Measurements from ENCODE around the gene ALX3. TPM values are rescaled to one million over a fixed set of nuclear protein-coding genes. Genes with fewer than 3 reads are reported as not detected.
"Not testable (repeated sequence)": the region's sequence is repeated elsewhere in the genome, so short reads cannot be mapped to it uniquely, and the experiment has no call there.

The ALX3 gene
- total RNA-seq, 1 donor from 2014 or later, result not detected

- Mint-ChIP-seq H3K27ac (no peak overlapping the region), H3K36me3 (ENCODE audit: low read depth) (peaks cover 46% of the 10 kb centered on the region), H3K4me1 (ENCODE audit: low read depth) (peaks cover 26% of the 10 kb centered on the region), H3K9me3 (no peaks in the 10 kb centered on the region), H3K4me3 (no peak overlapping the region), H3K27me3 (ENCODE audit: insufficient read depth) (no peaks in the 10 kb centered on the region)
- intact Hi-C loops (cut with micrococcal nuclease), result no loop called here
- no peak for DNase-seq (ENCODE audit: low spot score)
Measured at GRCh38 chr1:110040548-110040947, 29.9 kb downstream of the ALX3 start.

GRCh38 chr1:110039641-110040040, 30.8 kb downstream of the ALX3 start:
- Mint-ChIP-seq H3K9me3 (no peaks in the 10 kb centered on the region), H3K36me3 (ENCODE audit: low read depth) (peaks cover 44% of the 10 kb centered on the region), H3K27ac (no peak overlapping the region), H3K4me3 (no peak overlapping the region), H3K27me3 (ENCODE audit: insufficient read depth) (no peaks in the 10 kb centered on the region), H3K4me1 (ENCODE audit: low read depth) (peaks cover 30% of the 10 kb centered on the region)
- intact Hi-C loops (cut with micrococcal nuclease), result loop anchor here (10.0 kb wide), 1 partner anchor 365 kb away; the partner anchor contains the start of gene LAMTOR5
- no peak for DNase-seq (ENCODE audit: low spot score)

GRCh38 chr1:110038271-110038670, 32.2 kb downstream of the ALX3 start:
- peaks cover 39% of the 10 kb centered on the region for H3K36me3 Mint-ChIP-seq (ENCODE audit: low read depth)
- no peak overlapping the region for H3K4me3 Mint-ChIP-seq
- H3K27me3 Mint-ChIP-seq (ENCODE audit: insufficient read depth), result no peaks in the 10 kb centered on the region
- H3K4me1 Mint-ChIP-seq (ENCODE audit: low read depth), result peaks cover 40% of the 10 kb centered on the region
- DNase-seq (ENCODE audit: low spot score), result no peak
- no peak overlapping the region for H3K27ac Mint-ChIP-seq
- H3K9me3 Mint-ChIP-seq, result no peaks in the 10 kb centered on the region
- intact Hi-C loops (cut with micrococcal nuclease), result loop anchor here (10.0 kb wide), 1 partner anchor 367 kb away; the partner anchor contains the start of gene LAMTOR5

GRCh38 chr1:110035236-110035752, 35.2 kb downstream of the ALX3 start:
- DNase-seq (ENCODE audit: low spot score), result no peak
- H3K27me3 Mint-ChIP-seq (ENCODE audit: insufficient read depth), result no peaks in the 10 kb centered on the region
- H3K36me3 Mint-ChIP-seq (ENCODE audit: low read depth), result peaks cover 17% of the 10 kb centered on the region
- peak overlapping the region; percentile 95 for H3K4me3 Mint-ChIP-seq
- H3K27ac Mint-ChIP-seq, result peak overlapping the region; percentile 53
- peaks cover 54% of the 10 kb centered on the region for H3K4me1 Mint-ChIP-seq (ENCODE audit: low read depth)
- intact Hi-C loops (cut with micrococcal nuclease), result loop anchor here (2.0 to 10.0 kb wide), 3 partner anchors 348 to 1414 kb away; partner anchors contain the start of genes ATP5PB, GSTM1, LAMTOR5 and WDR77
- no peaks in the 10 kb centered on the region for H3K9me3 Mint-ChIP-seq

- intact Hi-C loops (cut with micrococcal nuclease), result loop anchor here (1.0 to 10.0 kb wide), 12 partner anchors 23 to 1414 kb away; partner anchors contain the start of genes AHCYL1, ATP5PB, ATXN7L2 and GNAI3
- Mint-ChIP-seq H3K4me1 (ENCODE audit: low read depth) (peaks cover 54% of the 10 kb centered on the region), H3K4me3 (peak within 1 kb of the TSS; percentile 95), H3K27ac (peak within 1 kb of the TSS; percentile 85), H3K27me3 (ENCODE audit: insufficient read depth) (no peaks in the 10 kb centered on the region), H3K9me3 (no peaks in the 10 kb centered on the region), H3K36me3 (ENCODE audit: low read depth) (peaks cover 16% of the 10 kb centered on the region)
- peak; percentile 91 for DNase-seq (ENCODE audit: low spot score)
Measured at GRCh38 chr1:110034451-110035235, 35.8 kb downstream of the ALX3 start, which contains the start of gene STRIP1. STRIP1 (plus strand) TSS chr1:110034624; CDS start chr1:110034638, 14 bp downstream.

- peak overlapping the region; percentile 85 for H3K27ac Mint-ChIP-seq
- peaks cover 54% of the 10 kb centered on the region for H3K4me1 Mint-ChIP-seq (ENCODE audit: low read depth)
- intact Hi-C loops (cut with micrococcal nuclease), result loop anchor here (1.0 to 10.0 kb wide), 12 partner anchors 23 to 1415 kb away; partner anchors contain the start of genes AHCYL1, ATP5PB, ATXN7L2 and GNAI3
- no peaks in the 10 kb centered on the region for H3K27me3 Mint-ChIP-seq (ENCODE audit: insufficient read depth)
- peaks cover 13% of the 10 kb centered on the region for H3K36me3 Mint-ChIP-seq (ENCODE audit: low read depth)
- H3K9me3 Mint-ChIP-seq, result no peaks in the 10 kb centered on the region
- peak overlapping the region; percentile 93 for H3K4me3 Mint-ChIP-seq
- DNase-seq (ENCODE audit: low spot score), result no peak
Measured at GRCh38 chr1:110034040-110034450, 36.4 kb downstream of the ALX3 start.

- H3K4me1 Mint-ChIP-seq (ENCODE audit: low read depth), result peaks cover 54% of the 10 kb centered on the region
- peak overlapping the region; percentile 93 for H3K4me3 Mint-ChIP-seq
- H3K27me3 Mint-ChIP-seq (ENCODE audit: insufficient read depth), result no peaks in the 10 kb centered on the region
- H3K9me3 Mint-ChIP-seq, result no peaks in the 10 kb centered on the region
- no peak for DNase-seq (ENCODE audit: low spot score)
- intact Hi-C loops (cut with micrococcal nuclease), result loop anchor here (5.0 to 10.0 kb wide), 2 partner anchors 371 to 821 kb away; partner anchors contain the start of genes LAMTOR5 and SARS1
- peak overlapping the region; percentile 85 for H3K27ac Mint-ChIP-seq
- peaks cover 7% of the 10 kb centered on the region for H3K36me3 Mint-ChIP-seq (ENCODE audit: low read depth)
Measured at GRCh38 chr1:110033421-110033820, 37.1 kb downstream of the ALX3 start.

- H3K4me3 Mint-ChIP-seq, result peak overlapping the region; percentile 3
- H3K27me3 Mint-ChIP-seq (ENCODE audit: insufficient read depth), result no peaks in the 10 kb centered on the region
- H3K27ac Mint-ChIP-seq, result no peak overlapping the region
- DNase-seq (ENCODE audit: low spot score), result no peak
- no peaks in the 10 kb centered on the region for H3K9me3 Mint-ChIP-seq
- intact Hi-C loops (cut with micrococcal nuclease), result loop anchor here (5.0 to 10.0 kb wide), 2 partner anchors 372 to 820 kb away; partner anchors contain the start of genes LAMTOR5 and SARS1
- H3K36me3 Mint-ChIP-seq (ENCODE audit: low read depth), result peaks cover 2% of the 10 kb centered on the region
- H3K4me1 Mint-ChIP-seq (ENCODE audit: low read depth), result peaks cover 54% of the 10 kb centered on the region
Measured at GRCh38 chr1:110032327-110032726, 38.1 kb downstream of the ALX3 start.

GRCh38 chr1:110030687-110031086, 39.8 kb downstream of the ALX3 start:
- Mint-ChIP-seq H3K4me3 (peak overlapping the region; percentile 77), H3K4me1 (ENCODE audit: low read depth) (peaks cover 40% of the 10 kb centered on the region), H3K27ac (peak overlapping the region; percentile 88)
- not testable (repeated sequence) for H3K36me3 Mint-ChIP-seq (ENCODE audit: low read depth); H3K9me3 Mint-ChIP-seq; DNase-seq (ENCODE audit: low spot score); H3K27me3 Mint-ChIP-seq (ENCODE audit: insufficient read depth)
- intact Hi-C loops (cut with micrococcal nuclease), result loop anchor here (5.0 to 10.0 kb wide), 2 partner anchors 374 to 818 kb away; partner anchors contain the start of genes LAMTOR5 and SARS1

GRCh38 chr1:110024613-110025012, 45.9 kb downstream of the ALX3 start:
- Mint-ChIP-seq H3K36me3 (ENCODE audit: low read depth) (peaks cover 26% of the 10 kb centered on the region), H3K27me3 (ENCODE audit: insufficient read depth) (no peaks in the 10 kb centered on the region), H3K4me1 (ENCODE audit: low read depth) (no peaks in the 10 kb centered on the region), H3K9me3 (no peaks in the 10 kb centered on the region), H3K4me3 (no peak overlapping the region), H3K27ac (no peak overlapping the region)
- DNase-seq (ENCODE audit: low spot score), result no peak
- intact Hi-C loops (cut with micrococcal nuclease), result loop anchor here (5.0 kb wide), 1 partner anchor 438 kb away; no protein-coding TSS in a partner anchor

- Mint-ChIP-seq H3K4me1 (ENCODE audit: low read depth) (no peaks in the 10 kb centered on the region), H3K9me3 (no peaks in the 10 kb centered on the region), H3K4me3 (no peak overlapping the region), H3K36me3 (ENCODE audit: low read depth) (peaks cover 56% of the 10 kb centered on the region), H3K27ac (no peak overlapping the region), H3K27me3 (ENCODE audit: insufficient read depth) (no peaks in the 10 kb centered on the region)
- DNase-seq (ENCODE audit: low spot score), result no peak
- intact Hi-C loops (cut with micrococcal nuclease), result no loop called here
Measured at GRCh38 chr1:110021285-110021684, 49.2 kb downstream of the ALX3 start.

- H3K36me3 Mint-ChIP-seq (ENCODE audit: low read depth), result peaks cover 64% of the 10 kb centered on the region
Measured at GRCh38 chr1:110019770-110020169, 50.7 kb downstream of the ALX3 start.

GRCh38 chr1:110018396-110018795, 52.1 kb downstream of the ALX3 start:
- Mint-ChIP-seq H3K36me3 (ENCODE audit: low read depth) (peaks cover 62% of the 10 kb centered on the region), H3K4me3 (no peak overlapping the region), H3K27ac (no peak overlapping the region), H3K4me1 (ENCODE audit: low read depth) (no peaks in the 10 kb centered on the region), H3K9me3 (no peaks in the 10 kb centered on the region), H3K27me3 (ENCODE audit: insufficient read depth) (no peaks in the 10 kb centered on the region)
- DNase-seq (ENCODE audit: low spot score), result no peak
- intact Hi-C loops (cut with micrococcal nuclease), result no loop called here

More at GRCh38 chr1:110019770-110020169, 50.7 kb downstream of the ALX3 start:
- Mint-ChIP-seq H3K9me3 (no peaks in the 10 kb centered on the region), H3K27me3 (ENCODE audit: insufficient read depth) (no peaks in the 10 kb centered on the region), H3K27ac (no peak overlapping the region), H3K4me1 (ENCODE audit: low read depth) (no peaks in the 10 kb centered on the region), H3K4me3 (no peak overlapping the region)
- DNase-seq (ENCODE audit: low spot score), result no peak
- intact Hi-C loops (cut with micrococcal nuclease), result no loop called here
